Mesendoderm (in vitro differentiated cells): ENCODE measurements around the gene EBNA1BP2.

Experiments used
- DNase-seq: peaks from one replicate; pipeline ENCODE4 v3.0.0; 2013
- H2AK5ac ChIP-seq: 2 replicates; pipeline ENCODE4 v1.6.1; 2013; ENCODE audit warnings: low read length, inconsistent platforms
- H2BK120ac ChIP-seq: 2 replicates; pipeline ENCODE4 v1.6.1; 2013; ENCODE audit warnings: low read depth, mild to moderate bottlenecking, low read length, moderate library complexity, mixed read lengths
- H2BK15ac ChIP-seq: replicated peaks from 2 replicates; pipeline ENCODE4 v1.6.1; 2013; ENCODE audit warnings: low read depth, mild to moderate bottlenecking, moderate library complexity
- H2BK5ac ChIP-seq: 2 replicates; pipeline ENCODE4 v1.6.1; 2013; ENCODE audit warnings: low read length, inconsistent platforms
- H3K18ac ChIP-seq: 2 replicates; pipeline ENCODE4 v1.6.1; 2013; ENCODE audit warnings: mild to moderate bottlenecking, low read length, mixed read lengths
- H3K23ac ChIP-seq: one replicate; pipeline ENCODE4 v1.6.1; 2013; ENCODE audit warnings: low read length
- H3K27ac ChIP-seq: 2 replicates; pipeline ENCODE4 v1.5.1; 2013; ENCODE audit warnings: low read depth, mild to moderate bottlenecking, inconsistent platforms, low read length, moderate library complexity
- H3K27me3 ChIP-seq: 2 replicates; pipeline ENCODE4 v1.6.1; 2013; ENCODE audit warnings: low read length, control low read depth, mild to moderate bottlenecking, inconsistent platforms; ENCODE audit not compliant: insufficient read depth, poor library complexity
- H3K36me3 ChIP-seq: 2 replicates; pipeline ENCODE4 v1.6.1; 2013; ENCODE audit warnings: low read length, inconsistent platforms; ENCODE audit not compliant: control insufficient read depth, insufficient read depth
- H3K4ac ChIP-seq: one replicate; pipeline ENCODE4 v1.6.1; 2013; ENCODE audit warnings: low read depth, mild to moderate bottlenecking, low read length, moderate library complexity
- H3K4me1 ChIP-seq: 2 replicates; pipeline ENCODE4 v1.6.1; 2013; ENCODE audit warnings: low read depth, low read length, inconsistent platforms; ENCODE audit not compliant: control insufficient read depth
- H3K4me2 ChIP-seq: 2 replicates; pipeline ENCODE4 v1.6.1; 2013; ENCODE audit warnings: low read length
- H3K4me3 ChIP-seq: 2 replicates; pipeline ENCODE4 v1.5.1; 2013; ENCODE audit warnings: mild to moderate bottlenecking, low read length
- H3K56ac ChIP-seq: one replicate; pipeline ENCODE4 v1.6.1; 2013; ENCODE audit warnings: low read length
- H3K79me1 ChIP-seq: 2 replicates; pipeline ENCODE4 v1.6.1; 2013; ENCODE audit warnings: low read length, inconsistent platforms
- H3K79me2 ChIP-seq: 2 replicates; pipeline ENCODE4 v1.6.1; 2013; ENCODE audit warnings: mild to moderate bottlenecking, low read length; ENCODE audit not compliant: control insufficient read depth, insufficient read depth
- H3K9ac ChIP-seq: 2 replicates; pipeline ENCODE4 v1.6.1; 2013; ENCODE audit warnings: low read length, inconsistent platforms
- H4K5ac ChIP-seq: one replicate; pipeline ENCODE4 v1.6.1; 2013; ENCODE audit warnings: low read length
- H4K8ac ChIP-seq: one replicate; pipeline ENCODE4 v1.6.1; 2013; ENCODE audit warnings: low read depth, mild to moderate bottlenecking, control low read depth, low read length, moderate library complexity
- WGBS: extraction: QIAGEN DNeasy Blood & Tissue Kit; methylation state at CpG from one replicate; pipeline ENCODE4 v1.1.7; 2013; ENCODE audit warnings: low lambda C conversion rate, missing lambda C conversion rate; ENCODE audit not compliant: insufficient coverage; ENCODE audit errors: extremely low coverage; 5-methylcytosine and 5-hydroxymethylcytosine counted together

EBNA1BP2 gene

DNA sequence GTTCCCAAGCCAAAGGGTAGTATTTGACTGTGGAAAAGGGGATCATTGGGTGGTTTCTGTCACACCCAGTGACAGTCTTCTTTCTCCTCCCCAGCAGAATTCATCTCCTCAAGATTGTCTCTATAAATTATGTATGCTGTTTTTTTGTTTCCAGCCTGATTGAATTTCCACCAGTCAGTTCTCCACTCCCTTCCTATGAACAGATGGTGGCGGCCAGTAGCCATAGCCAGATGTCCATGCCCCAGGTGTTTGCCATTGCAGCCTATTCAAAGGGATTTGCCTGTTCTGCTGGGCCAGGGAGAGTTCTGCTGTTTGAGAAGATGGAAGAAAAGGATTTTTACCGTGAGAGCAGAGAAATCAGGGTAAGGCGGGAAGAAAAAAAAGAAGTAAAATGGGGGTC lies 12.9 kb upstream of the EBNA1BP2 start:
- Histone ChIP-seq H3K18ac (no peak overlapping the region), H2BK5ac (no peak overlapping the region), H3K27me3 (no peaks in the 10 kb centered on the region), H2BK15ac (no peak overlapping the region), H4K8ac (no peak overlapping the region), H2BK120ac (no peak overlapping the region), H3K36me3 (no peaks in the 10 kb centered on the region), H3K4me2 (no peak overlapping the region), H3K56ac (no peak overlapping the region), H3K4me1 (no peaks in the 10 kb centered on the region), H3K79me1 (no peaks in the 10 kb centered on the region), H3K9ac (no peak overlapping the region), H3K4me3 (no peak overlapping the region), H2AK5ac (no peak overlapping the region), H3K4ac (no peak overlapping the region), H4K5ac (no peak overlapping the region), H3K27ac (no peak overlapping the region), H3K23ac (no peak overlapping the region), H3K79me2 (no peaks in the 10 kb centered on the region)
- no CpG with 5 or more reads among the region's 3 CpGs for WGBS
- DNase-seq = no peak

DNA sequence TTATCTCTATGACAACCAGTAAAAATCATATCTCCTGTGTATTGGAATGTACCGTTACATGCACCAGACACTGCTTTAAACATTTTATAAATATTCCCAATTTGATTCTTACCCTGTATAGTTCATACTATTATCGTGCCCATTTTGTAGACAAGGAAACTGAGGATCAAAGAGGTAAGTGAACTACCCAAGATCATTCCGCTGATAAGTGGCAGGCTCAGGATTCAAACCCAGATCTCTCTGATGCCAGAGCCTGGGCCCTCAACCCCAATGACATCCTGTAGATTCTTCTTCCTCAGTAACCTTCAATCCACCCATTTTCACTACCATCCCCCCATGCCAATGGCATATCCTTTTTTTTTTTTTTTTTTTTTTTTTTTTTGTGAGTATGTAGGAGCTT lies 12.3 kb upstream of the EBNA1BP2 start:
- Histone ChIP-seq H3K27me3 (no peaks in the 10 kb centered on the region), H2AK5ac (no peak overlapping the region), H3K79me2 (no peaks in the 10 kb centered on the region), H3K56ac (no peak overlapping the region), H2BK120ac (no peak overlapping the region), H3K18ac (no peak overlapping the region), H3K4me1 (no peaks in the 10 kb centered on the region), H2BK15ac (no peak overlapping the region), H3K9ac (no peak overlapping the region), H3K23ac (no peak overlapping the region), H3K36me3 (no peaks in the 10 kb centered on the region), H3K4me2 (no peak overlapping the region), H3K27ac (no peak overlapping the region), H4K8ac (no peak overlapping the region), H3K79me1 (no peaks in the 10 kb centered on the region), H2BK5ac (no peak overlapping the region), H3K4me3 (no peak overlapping the region), H4K5ac (no peak overlapping the region), H3K4ac (no peak overlapping the region)
- WGBS = no CpG with 5 or more reads among the region's 3 CpGs
- DNase-seq = no peak

DNA sequence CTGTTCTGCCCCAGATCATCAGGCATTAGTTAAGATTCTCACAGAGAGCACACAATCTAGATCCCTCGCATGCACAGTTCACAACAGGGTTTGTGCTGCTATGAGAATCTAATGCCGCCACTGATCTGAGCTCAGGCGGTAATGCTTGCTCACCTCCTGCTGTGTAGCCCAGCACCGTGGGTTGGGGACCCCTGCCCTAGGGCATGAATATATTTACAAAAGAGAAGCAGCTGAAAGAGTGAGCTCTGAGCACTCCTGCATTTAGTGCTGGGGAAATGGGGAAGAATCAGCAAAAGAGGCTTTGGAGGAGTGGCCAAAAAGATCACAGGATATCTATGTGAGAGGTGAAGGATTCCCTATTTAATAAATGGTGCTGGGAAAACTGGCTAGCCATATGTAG lies 5.6 kb upstream of the EBNA1BP2 start:
- Histone ChIP-seq H3K9ac (no peak overlapping the region), H3K36me3 (no peaks in the 10 kb centered on the region), H3K4me3 (no peak overlapping the region), H2AK5ac (no peak overlapping the region), H3K79me2 (no peaks in the 10 kb centered on the region), H3K79me1 (no peaks in the 10 kb centered on the region), H4K8ac (no peak overlapping the region), H4K5ac (no peak overlapping the region), H2BK5ac (no peak overlapping the region), H3K56ac (no peak overlapping the region), H3K4ac (no peak overlapping the region), H3K18ac (no peak overlapping the region), H2BK120ac (no peak overlapping the region), H3K27ac (no peak overlapping the region), H2BK15ac (no peak overlapping the region), H3K23ac (no peak overlapping the region), H3K27me3 (no peaks in the 10 kb centered on the region), H3K4me1 (peaks cover 5% of the 10 kb centered on the region), H3K4me2 (no peak overlapping the region)
- WGBS = no CpG with 5 or more reads among the region's 4 CpGs
- DNase-seq = no peak

DNA sequence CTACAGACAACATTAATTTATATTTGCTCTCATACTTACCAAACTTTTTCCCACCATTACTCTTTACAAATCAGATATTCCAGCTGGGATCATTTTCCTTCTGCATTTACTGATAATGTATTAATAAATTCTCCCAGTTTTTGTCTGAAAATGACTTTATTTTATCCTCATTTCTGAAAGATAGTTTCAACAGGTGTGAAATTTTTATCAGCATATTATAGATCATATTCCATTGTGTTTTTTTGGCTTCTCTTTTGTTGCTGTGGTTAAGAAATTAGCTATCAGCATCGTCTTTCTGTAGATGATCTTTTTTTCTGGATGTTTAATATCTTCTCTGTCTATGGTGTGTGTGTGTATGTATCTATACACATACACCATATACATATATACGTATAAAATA lies 2.8 kb upstream of the EBNA1BP2 start:
- H3K4me3 ChIP-seq = no peak overlapping the region
- H3K9ac ChIP-seq = no peak overlapping the region
- H3K36me3 ChIP-seq = no peaks in the 10 kb centered on the region
- H3K4me2 ChIP-seq = no peak overlapping the region
- no peak overlapping the region for H2BK5ac ChIP-seq
- H3K18ac ChIP-seq = no peak overlapping the region
- no peak overlapping the region for H3K4ac ChIP-seq
- peaks cover 16% of the 10 kb centered on the region for H3K79me2 ChIP-seq
- H4K5ac ChIP-seq = no peak overlapping the region
- H2BK120ac ChIP-seq = no peak overlapping the region
- H3K23ac ChIP-seq = no peak overlapping the region
- H2AK5ac ChIP-seq = no peak overlapping the region
- DNase-seq = no peak
- no peak overlapping the region for H4K8ac ChIP-seq
- H3K4me1 ChIP-seq = peaks cover 5% of the 10 kb centered on the region
- no peaks in the 10 kb centered on the region for H3K27me3 ChIP-seq
- H3K27ac ChIP-seq = no peak overlapping the region
- no CpG with 5 or more reads among the region's 2 CpGs for WGBS
- H2BK15ac ChIP-seq = no peak overlapping the region
- H3K79me1 ChIP-seq = peaks cover 12% of the 10 kb centered on the region
- H3K56ac ChIP-seq = no peak overlapping the region

DNA sequence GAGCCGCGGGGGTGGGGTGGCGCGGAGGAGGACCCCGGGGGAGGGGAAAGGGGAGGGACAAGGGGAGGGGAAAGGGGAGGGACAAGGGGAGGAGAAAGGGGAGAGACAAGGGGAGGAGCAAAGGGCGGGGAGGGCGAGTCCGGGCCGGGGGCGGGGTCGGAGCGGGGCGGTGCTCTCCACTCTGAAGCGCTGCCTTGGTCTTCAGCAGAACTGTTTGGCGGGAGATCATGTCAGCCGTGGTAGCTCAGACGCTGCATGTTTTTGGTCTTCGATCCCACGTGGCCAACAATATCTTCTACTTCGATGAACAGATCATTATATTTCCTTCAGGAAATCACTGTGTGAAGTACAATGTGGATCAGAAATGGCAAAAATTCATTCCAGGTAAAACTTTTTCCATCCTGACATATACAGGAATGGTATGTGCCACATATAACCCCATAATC lies 460 bp upstream of the EBNA1BP2 start:
- peak overlapping the region; percentile 60 for H3K9ac ChIP-seq
- WGBS = no CpG with 5 or more reads among the region's 20 CpGs
- no peak overlapping the region for H2BK15ac ChIP-seq
- no peak overlapping the region for H4K5ac ChIP-seq
- H3K18ac ChIP-seq = no peak overlapping the region
- peak overlapping the region; percentile 96 for H3K56ac ChIP-seq
- DNase-seq = peak; percentile 93
- peaks cover 16% of the 10 kb centered on the region for H3K79me1 ChIP-seq
- H3K79me2 ChIP-seq = peaks cover 19% of the 10 kb centered on the region
- H3K27ac ChIP-seq = no peak overlapping the region
- H2AK5ac ChIP-seq = no peak overlapping the region
- no peak overlapping the region for H2BK120ac ChIP-seq
- no peak overlapping the region for H2BK5ac ChIP-seq
- H3K36me3 ChIP-seq = peaks cover 3% of the 10 kb centered on the region
- H3K23ac ChIP-seq = no peak overlapping the region
- H3K4me3 ChIP-seq = peak overlapping the region; percentile 98
- no peak overlapping the region for H4K8ac ChIP-seq
- H3K4me1 ChIP-seq = peaks cover 5% of the 10 kb centered on the region
- no peak overlapping the region for H3K4ac ChIP-seq
- no peak overlapping the region for H3K4me2 ChIP-seq
- no peaks in the 10 kb centered on the region for H3K27me3 ChIP-seq

DNA sequence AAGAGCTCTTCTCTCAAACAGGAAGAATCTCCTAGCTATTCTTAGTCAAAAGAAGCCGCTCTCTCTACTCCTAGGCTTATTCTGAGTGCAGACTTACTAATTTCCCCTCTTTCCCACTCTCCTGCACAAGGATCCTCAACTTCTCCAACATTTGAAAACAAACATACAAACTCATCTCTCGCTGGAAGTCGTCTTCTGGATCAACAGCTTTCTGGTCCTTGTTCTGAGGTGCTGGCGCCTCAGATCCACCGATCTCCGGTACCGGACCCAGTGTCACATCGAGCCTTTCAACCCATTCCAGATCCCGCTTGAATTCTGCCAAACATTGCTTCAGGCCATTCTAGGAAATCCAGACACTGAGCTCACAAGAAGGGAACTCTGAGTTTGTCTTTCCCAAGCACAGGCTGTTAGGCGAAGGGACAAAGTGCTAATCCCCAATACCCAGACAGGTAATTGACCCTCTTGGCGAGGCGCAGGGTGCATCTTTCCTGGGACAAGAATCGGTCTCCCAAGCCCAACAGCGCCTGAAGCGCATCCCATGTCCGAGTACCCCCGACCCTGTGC lies 696 bp downstream of the EBNA1BP2 start:
- Histone ChIP-seq H3K27ac (no peak overlapping the region), H3K79me1 (peaks cover 16% of the 10 kb centered on the region), H4K8ac (no peak overlapping the region), H2BK5ac (no peak overlapping the region), H3K56ac (peak overlapping the region; percentile 96), H3K4me3 (peak overlapping the region; percentile 98), H3K9ac (peak overlapping the region; percentile 91), H2BK120ac (no peak overlapping the region), H2AK5ac (no peak overlapping the region), H2BK15ac (no peak overlapping the region), H3K4ac (no peak overlapping the region), H3K36me3 (peaks cover 5% of the 10 kb centered on the region), H3K23ac (no peak overlapping the region), H4K5ac (no peak overlapping the region), H3K4me1 (no peaks in the 10 kb centered on the region), H3K79me2 (peaks cover 19% of the 10 kb centered on the region), H3K18ac (no peak overlapping the region), H3K4me2 (peak overlapping the region; percentile 99), H3K27me3 (no peaks in the 10 kb centered on the region)
- no CpG with 5 or more reads among the region's 17 CpGs for WGBS
- DNase-seq = peak; percentile 31
